M059J (cell line): ENCODE measurements around the gene AFF2. TPM values are rescaled to one million over a fixed set of nuclear protein-coding genes. Genes with fewer than 3 reads are reported as not detected.

Source experiments
- DNase-seq: peaks from one replicate; pipeline ENCODE4 v3.0.0-alpha.2; 2012; ENCODE audit warnings: low read depth
- total RNA-seq: library from RNA; depleted of rRNA; stranded (reverse); fragments of >200 nt; shearing (Covaris generic); gene quantifications from 2 replicates; pipeline ENCODE4 v1.2.3, GENCODE V29; 2014

Gene AFF2
- total RNA-seq, 1 experiment from 2014 or later: 0.07 TPM

- no peak for DNase-seq
Measured at GRCh38 chrX:149006235-149006634, 505.8 kb downstream of the AFF2 start.

- DNase-seq: no peak
Measured at GRCh38 chrX:149007423-149007822, 507.0 kb downstream of the AFF2 start.

- DNase-seq: no peak
Measured at GRCh38 chrX:149010013-149010852, 509.8 kb downstream of the AFF2 start.

- DNase-seq: no peak
Measured at GRCh38 chrX:149010853-149011224, 510.4 kb downstream of the AFF2 start.

GRCh38 chrX:149013081-149013480, 512.7 kb downstream of the AFF2 start:
- DNase-seq: no peak

GRCh38 chrX:149021159-149021558, 520.7 kb downstream of the AFF2 start:
- DNase-seq: no peak

- no peak for DNase-seq
Measured at GRCh38 chrX:149022485-149022884, 522.1 kb downstream of the AFF2 start.

GRCh38 chrX:149032449-149032848, 532.0 kb downstream of the AFF2 start:
- DNase-seq: no peak

GRCh38 chrX:149036086-149036485, 535.7 kb downstream of the AFF2 start:
- DNase-seq: no peak

GRCh38 chrX:149037281-149037870, 537.0 kb downstream of the AFF2 start:
- no peak for DNase-seq

GRCh38 chrX:149039057-149039456, 538.6 kb downstream of the AFF2 start:
- no peak for DNase-seq

- no peak for DNase-seq
Measured at GRCh38 chrX:149040873-149041535, 540.6 kb downstream of the AFF2 start.

- no peak for DNase-seq
Measured at GRCh38 chrX:149043401-149043800, 543.0 kb downstream of the AFF2 start.

- no peak for DNase-seq
Measured at GRCh38 chrX:149044471-149044870, 544.1 kb downstream of the AFF2 start.

- no peak for DNase-seq
Measured at GRCh38 chrX:149045645-149046210, 545.3 kb downstream of the AFF2 start.
